ENCODE data around the gene MED13L.
"Not testable (repeated sequence)": the region's sequence is repeated elsewhere in the genome, so short reads cannot be mapped to it uniquely, and the experiment has no call there.

The MED13L gene

GRCh38 chr12:116303066-116303465 is 25.6 kb upstream of the MED13L start:
- no peak for DNase-seq

GRCh38 chr12:116302166-116303058 is 24.9 kb upstream of the MED13L start:
- DNase-seq, result no peak

DNA sequence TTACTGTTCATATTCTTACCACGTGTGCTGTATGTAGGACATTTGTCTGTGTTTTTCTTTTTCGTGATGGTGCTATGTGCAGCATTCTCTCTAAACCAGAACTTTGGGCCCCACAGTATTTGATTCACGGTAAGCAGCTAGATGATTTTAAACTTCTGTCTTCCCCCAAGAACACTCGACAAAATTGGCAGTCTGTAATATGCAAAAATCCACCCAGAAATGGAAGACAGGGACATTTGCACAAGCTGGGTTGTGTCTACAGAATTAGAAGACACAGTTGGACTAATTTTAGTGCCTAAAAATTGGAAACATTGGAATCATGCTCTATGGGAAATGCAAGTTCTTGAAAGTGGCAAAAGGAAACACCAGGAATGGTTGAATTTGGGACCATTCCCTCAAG is 24.1 kb upstream of the MED13L start:
- DNase-seq, result no peak

- DNase-seq, result no peak
These were observed 22.3 kb upstream of the MED13L start for GRCh38 chr12:116299665-116300328.

DNA sequence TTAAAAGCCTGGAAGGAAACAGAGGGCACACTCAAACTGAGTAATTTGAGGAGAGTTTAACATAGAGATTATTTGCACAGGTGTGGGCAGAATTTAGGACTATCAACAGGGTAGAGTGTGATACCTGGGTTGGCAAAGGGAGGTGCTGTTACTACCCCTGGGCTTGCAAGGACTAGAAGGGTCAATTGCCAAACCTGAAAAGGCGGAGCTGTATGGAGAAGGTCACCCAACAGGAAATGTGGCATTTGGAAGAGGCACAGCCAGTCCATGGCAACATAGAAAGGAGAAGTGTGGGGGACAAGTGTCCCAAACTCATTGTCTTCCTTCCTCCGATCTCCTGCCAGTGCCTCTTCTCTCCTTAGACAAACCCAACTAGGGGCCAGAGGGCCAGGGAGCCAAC is 21.6 kb upstream of the MED13L start:
- no peak for DNase-seq

GRCh38 chr12:116298578-116298977 is 21.1 kb upstream of the MED13L start:
- no peak for DNase-seq

DNA sequence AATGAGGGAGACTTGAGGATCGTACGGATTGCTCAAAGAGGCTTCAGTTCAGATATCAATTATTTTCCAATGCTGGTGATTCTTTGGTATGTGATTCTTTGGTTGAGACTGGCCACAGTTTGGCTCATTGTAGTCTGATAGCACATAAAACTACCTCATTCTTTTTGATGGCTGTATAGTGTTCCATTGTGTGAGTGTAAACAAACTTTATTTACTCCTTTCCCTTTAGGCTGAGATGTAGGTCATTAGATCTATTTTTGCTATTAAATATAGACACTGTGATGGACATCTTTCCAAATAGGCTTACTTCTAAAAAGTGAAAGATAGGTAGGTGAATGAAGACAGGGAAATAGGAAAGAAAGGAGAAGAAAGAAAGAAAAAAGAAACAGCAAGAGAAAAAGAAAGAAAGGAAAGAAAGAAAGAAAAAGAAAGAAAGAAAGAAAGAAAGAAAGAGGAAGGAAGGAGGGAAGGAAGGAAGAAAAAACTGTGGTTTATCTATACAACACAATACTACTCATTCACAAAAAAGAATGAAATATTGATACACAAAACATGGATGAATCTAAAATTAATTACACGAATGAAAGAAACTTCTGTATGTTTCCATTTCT is 19.8 kb upstream of the MED13L start:
- no peak for DNase-seq

DNA sequence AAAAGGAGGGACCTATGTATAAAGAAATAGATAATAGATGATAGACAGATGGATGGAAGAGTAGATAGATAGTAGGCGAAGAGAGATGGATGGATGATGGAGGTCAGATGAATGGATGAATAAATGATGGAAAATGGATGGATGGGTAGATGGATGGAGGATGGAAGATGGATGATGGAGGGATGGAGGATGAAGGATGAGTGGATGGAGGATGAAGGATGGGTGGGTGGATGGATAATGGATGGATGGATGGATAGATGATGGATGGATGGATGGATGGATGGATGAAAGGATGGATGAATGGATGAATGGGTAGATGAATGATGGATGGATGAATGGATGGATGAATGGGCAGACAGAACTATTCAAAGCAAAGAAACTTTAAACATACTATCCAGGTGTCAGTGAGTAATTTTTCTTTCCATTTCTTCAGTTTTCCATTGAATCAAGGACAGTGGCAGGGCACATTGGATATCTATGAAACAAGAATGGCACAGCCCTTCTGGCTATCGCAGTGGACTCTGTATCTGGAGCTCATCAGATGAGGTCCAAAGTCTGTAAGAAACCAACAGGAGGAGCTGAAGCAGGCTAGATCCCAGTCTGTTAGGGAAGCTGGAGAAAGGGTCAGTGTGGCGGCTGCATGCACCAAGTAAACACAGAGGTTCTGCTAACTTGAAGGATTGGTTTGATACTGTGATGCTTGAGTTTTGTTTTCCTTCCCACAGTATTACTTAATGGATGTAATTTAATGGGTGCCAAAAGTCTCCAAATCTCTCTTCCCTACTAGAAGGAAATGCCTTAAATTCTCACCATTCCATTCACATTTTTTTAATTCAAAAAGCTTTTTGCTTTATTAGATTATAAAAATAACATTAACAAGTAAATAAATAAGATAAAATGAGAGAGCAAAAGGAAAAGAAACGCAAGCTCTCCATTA is 18.1 kb upstream of the MED13L start:
- DNase-seq, result no peak

GRCh38 chr12:116294454-116295165 is 17.1 kb upstream of the MED13L start:
- DNase-seq, result no peak

GRCh38 chr12:116293687-116294453 is 16.4 kb upstream of the MED13L start:
- DNase-seq, result no peak

- no peak for DNase-seq
These were observed 13.7 kb upstream of the MED13L start for GRCh38 chr12:116291218-116291617.

GRCh38 chr12:116288735-116289134 is 11.2 kb upstream of the MED13L start:
- DNase-seq, result no peak

GRCh38 chr12:116287842-116288301 is 10.4 kb upstream of the MED13L start:
- no peak for DNase-seq

- no peak for DNase-seq
These were observed 6.9 kb upstream of the MED13L start for GRCh38 chr12:116284396-116284795.

DNA sequence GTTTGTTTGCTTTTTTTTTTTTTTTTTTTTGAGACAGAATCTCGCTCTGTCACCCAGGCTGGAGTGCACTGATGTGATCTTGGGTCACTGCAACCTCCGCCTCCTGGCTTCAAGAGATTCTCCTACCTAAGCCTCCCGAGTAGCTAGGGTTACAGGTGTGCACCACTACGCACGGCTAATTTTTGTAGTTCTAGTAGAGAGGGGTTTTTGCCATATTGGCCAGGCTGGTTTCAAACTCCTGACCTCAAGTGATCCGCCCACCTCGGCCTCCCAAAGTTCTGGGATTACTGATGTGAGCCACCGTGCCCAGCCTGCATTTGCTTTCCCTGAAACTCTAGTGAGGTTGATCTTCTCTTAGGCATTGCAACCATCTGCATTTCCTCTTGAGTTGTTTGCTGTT is 6.4 kb upstream of the MED13L start:
- not testable (repeated sequence) for DNase-seq

- DNase-seq, result no peak
These were observed 5.1 kb upstream of the MED13L start for GRCh38 chr12:116282371-116283286.

GRCh38 chr12:116280595-116281290 is 3.2 kb upstream of the MED13L start:
- DNase-seq, result no peak

GRCh38 chr12:116278667-116279066 is 1.2 kb upstream of the MED13L start:
- DNase-seq, result no peak

- no peak for DNase-seq
These were observed 760 bp upstream of the MED13L start for GRCh38 chr12:116278279-116278626.
